Stimulated activated CD8-positive, alpha-beta memory T cell treated with anti-CD3 and anti-CD28 coated beads, Interleukin-12 subunit alpha, Interleukin-12 subunit beta, amount 100 ng/mL, for 24 hours (primary cell): ENCODE results near the gene KLHL21.
A peak's percentile ranks its signal among the peaks of the same experiment; 100 is the strongest.
"Not testable (repeated sequence)": the region's sequence is repeated elsewhere in the genome, so short reads cannot be mapped to it uniquely, and the experiment has no call there.

ENCODE experiments used
- DNase-seq: peaks from one replicate; pipeline ENCODE4 v3.0.0-alpha.2; 2020; ENCODE audit errors: extremely low read depth

KLHL21 gene

GRCh38 chr1:6602669-6603237, at the start of gene KLHL21:
Gene KLHL21, minus strand, starts transcription at chr1:6602869. Its CDS starts 52 bp downstream, at chr1:6602817.
- peak; percentile 73 for DNase-seq

GRCh38 chr1:6651909-6652308, 49.2 kb upstream of the KLHL21 start:
- DNase-seq = no peak

DNA sequence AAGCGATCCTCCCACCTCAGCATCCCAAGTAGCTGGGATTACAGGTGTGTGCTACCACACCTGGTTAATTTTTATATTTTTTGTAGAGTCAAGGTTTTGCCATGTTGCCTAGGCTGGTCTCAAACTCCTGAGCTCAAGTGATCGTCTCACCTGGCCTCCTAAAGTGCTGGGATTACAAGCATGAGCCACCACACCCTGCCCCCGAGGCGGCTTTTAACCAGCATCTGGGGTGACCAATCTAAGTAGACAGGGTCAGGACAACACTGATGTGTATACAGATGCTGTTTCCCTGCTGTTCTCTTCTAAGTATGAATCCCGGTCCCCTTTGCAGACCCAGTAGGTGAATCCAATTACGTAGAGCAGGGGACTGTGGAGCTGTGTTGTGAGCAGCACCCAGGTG, 45.9 kb upstream of the KLHL21 start:
- DNase-seq = no peak

GRCh38 chr1:6646499-6647148, 44.0 kb upstream of the KLHL21 start:
- no peak for DNase-seq

DNA sequence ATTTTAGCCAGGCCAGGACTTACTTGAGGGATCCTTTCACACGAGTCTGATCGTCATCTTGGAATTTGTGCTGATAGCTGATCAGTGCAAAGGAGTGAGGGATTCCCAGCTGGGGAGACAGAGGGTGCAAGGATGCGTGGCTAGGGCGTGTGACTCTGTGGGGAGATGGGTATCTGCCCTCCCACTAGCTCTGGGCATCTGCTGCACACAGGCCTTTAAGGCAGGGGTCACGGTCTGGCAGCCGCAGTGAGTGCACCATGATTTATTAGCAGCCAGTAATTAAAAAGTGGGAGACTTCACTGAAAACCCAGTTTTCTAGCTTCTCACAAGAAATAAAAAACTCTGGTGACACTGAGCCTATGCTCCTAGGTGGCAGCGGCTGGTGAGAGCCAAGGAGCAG, 42.3 kb upstream of the KLHL21 start:
- DNase-seq = no peak

DNA sequence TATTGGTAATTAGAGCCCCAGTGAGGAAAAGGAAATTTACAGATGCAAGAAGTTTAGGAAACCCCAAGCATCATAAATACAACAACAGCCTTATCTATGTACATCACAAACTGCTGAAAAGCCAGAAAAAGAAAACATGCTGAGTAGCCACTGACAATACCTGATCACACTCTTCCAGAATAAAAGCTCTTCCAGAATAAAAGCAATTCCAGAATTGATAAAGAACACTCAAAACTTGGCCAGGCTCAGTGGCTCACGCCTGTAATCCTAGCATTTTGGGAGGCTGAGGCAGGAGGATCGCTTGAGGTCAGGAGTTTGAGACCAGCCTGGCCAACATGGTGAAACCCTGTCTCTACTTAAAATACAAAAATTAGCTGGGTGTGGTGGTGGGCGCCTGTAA, 38.2 kb upstream of the KLHL21 start:
- not testable (repeated sequence) for DNase-seq

- no peak for DNase-seq
These were observed 35.6 kb upstream of the KLHL21 start for GRCh38 chr1:6638226-6638625.

DNA sequence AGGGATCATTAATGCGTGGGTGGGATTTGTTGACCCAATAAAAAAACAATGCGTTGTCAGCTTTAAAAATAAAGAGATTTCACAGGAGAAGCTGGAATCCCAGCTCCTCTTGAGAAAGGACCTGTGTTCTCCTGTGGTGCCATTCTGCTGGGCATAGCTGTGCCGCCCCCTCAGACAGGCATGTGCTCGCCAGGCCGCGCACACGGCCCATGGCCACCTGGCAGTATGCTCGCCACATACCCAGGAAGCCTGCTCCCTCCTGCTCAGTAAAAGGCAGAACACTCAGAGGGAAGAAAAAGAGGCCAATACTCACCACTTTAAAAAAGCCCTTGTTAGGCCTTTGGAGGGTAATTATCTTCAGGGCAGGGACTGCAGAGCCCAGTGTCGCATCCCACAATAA, 35.1 kb upstream of the KLHL21 start:
- no peak for DNase-seq

DNA sequence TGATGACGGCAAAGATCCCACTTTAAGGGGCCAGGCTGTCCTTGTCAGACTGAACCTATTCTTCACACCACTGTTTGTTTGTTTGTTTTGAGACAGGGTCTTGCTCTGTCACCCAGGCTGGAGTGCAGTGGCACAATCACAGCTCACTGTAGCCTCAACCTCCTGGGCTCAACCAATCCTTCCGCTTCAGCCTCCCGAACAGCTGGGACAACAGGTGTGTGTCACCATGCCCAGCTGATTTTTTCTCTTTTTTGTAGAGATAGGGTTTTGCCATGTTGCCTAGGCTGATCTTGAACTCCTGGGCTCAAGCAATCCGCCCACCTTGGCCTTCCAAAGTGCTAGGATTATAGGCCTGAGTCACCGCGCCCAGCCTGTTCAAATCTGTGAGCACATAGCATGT, 34.1 kb upstream of the KLHL21 start:
- DNase-seq = not testable (repeated sequence)

GRCh38 chr1:6635910-6636760, 33.5 kb upstream of the KLHL21 start:
- DNase-seq = no peak

GRCh38 chr1:6635161-6635909, 32.7 kb upstream of the KLHL21 start:
- no peak for DNase-seq

- no peak for DNase-seq
These were observed 31.8 kb upstream of the KLHL21 start for GRCh38 chr1:6634371-6635052.

DNA sequence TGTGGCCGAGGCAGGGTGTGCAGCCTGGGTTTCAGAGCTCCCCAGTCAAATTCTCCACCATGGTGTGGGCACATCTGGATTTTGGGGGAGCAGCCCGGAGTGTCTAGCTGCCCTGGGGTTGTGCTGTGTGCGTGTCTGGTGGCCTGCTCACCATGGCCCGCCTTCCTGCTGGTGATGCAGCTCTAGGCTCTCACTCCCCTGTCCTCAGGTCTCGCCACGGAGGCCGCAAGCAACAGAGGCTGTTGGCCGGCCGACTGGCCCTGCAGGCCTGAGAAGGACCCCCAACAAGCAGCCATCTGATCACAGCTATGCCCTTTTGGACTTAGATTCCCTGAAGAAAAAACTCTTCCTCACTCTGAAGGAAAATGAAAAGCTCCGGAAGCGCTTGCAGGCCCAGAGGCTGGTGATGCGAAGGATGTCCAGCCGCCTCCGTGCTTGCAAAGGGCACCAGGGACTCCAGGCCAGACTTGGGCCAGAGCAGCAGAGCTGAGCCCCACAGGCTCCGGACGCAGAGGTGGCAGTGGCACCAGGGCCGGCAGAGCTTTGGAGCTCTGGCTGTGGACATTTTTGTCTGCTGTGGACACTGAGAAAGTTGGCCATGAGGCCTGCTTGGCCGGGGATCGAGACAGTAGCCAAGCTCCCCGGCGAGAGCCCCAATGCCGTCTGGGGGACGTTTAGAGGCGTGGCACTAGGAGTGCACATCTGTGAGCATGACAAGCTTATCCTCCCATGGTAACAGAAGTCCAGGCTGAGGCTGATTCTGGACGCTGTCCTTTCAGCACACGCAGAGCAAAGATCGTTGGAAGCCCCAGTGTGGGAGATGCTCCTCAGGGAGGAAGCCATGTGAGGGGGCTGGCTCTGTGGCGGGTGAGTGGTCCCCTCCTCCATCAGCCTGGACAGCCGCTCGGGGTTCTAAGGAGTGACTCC, 30.2 kb upstream of the KLHL21 start:
- DNase-seq = no peak

GRCh38 chr1:6631058-6631457, 28.4 kb upstream of the KLHL21 start:
- no peak for DNase-seq

- DNase-seq = no peak
These were observed 27.4 kb upstream of the KLHL21 start for GRCh38 chr1:6630027-6630426.

DNA sequence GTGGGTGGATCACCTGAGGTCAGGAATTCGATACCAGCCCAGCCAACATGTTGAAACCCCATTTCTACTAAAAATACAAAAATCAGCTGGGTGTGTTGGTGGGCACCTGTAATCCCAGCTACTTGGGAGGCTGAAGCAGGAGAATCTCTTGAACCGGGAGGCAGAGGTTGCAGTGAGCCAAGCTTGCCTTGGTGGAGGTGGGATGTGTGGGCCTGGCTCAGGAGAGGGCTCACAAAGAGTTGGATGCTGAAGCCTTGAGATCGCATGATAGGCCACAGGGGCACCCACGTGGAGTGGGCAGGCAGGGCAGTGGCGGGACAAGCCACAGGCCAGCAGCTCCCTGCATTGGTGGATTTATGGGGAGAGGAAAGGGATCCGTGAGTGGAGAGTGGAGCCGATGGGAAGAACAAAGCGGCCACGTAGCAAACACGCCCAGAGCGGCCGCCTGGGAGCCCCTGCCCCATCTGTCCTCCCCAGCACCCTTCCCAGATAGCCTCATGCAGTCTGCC, 26.4 kb upstream of the KLHL21 start:
- no peak for DNase-seq

DNA sequence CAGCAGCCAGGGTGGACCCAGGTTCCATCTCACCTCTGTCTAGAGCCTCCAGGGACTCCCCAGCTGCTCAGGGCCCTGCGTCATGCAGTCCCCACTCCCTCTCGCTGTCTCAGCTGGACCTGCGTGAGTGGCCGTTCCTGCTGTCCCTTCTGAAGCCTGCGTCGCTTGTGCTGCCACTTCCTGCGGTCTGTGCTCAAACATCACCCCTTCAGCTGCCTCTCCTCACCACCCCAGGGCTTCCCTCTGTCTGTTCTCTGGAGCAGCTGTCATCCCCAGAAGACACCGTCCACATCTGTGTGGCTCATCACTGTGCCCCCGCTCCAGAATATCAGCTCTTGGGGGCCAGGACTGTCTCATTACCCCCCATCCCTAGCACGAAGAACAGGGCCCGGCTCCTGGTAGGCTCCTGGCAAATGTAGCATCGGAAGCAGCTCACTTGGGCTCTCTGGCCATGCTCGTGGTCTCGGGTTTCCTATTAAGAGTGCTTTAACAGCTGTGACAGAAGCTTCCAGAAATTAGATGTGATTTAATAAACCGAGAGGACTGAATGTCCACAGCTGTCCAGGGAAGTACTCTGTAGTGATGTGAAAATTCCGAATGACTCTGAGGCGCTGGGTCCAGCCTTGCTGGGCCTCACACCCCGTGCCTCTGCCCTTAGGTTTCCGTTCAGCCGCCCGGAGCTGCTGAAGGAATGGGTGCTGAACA, 25.3 kb upstream of the KLHL21 start:
- no peak for DNase-seq

GRCh38 chr1:6627031-6627430, 24.4 kb upstream of the KLHL21 start:
- DNase-seq = no peak

- DNase-seq = no peak
These were observed 23.0 kb upstream of the KLHL21 start for GRCh38 chr1:6625584-6626149.
